HG03469 (cell line): ENCODE measurements around the gene MYPOP.

Source experiments
- ATAC-seq: cut with Tn5 transposase; IDR thresholded peaks from one replicate; pipeline ENCODE4 v1.9.1; 2021; ENCODE audit warnings: mild to moderate bottlenecking, moderate library complexity, moderate number of reproducible peaks; ENCODE audit not compliant: unreplicated experiment

MYPOP gene

GRCh38 chr19:45865269-45865948, 37.0 kb downstream of the MYPOP start:
- ATAC-seq = no peak

GRCh38 chr19:45864629-45865082, 37.8 kb downstream of the MYPOP start:
- no peak for ATAC-seq

GRCh38 chr19:45863840-45864628, 38.4 kb downstream of the MYPOP start, which contains the start of gene FOXA3:
Gene FOXA3 (plus strand): TSS chr19:45864326. CDS start chr19:45864457, 131 bp downstream.
- no peak for ATAC-seq

GRCh38 chr19:45863335-45863839, 39.0 kb downstream of the MYPOP start:
- ATAC-seq = no peak

GRCh38 chr19:45862564-45863334, 39.7 kb downstream of the MYPOP start, which contains the start of gene SYMPK:
Gene SYMPK (minus strand): TSS chr19:45863147. CDS start chr19:45854495, 8,652 bp downstream.
- ATAC-seq = peak; percentile 64

GRCh38 chr19:45862271-45862563, 40.2 kb downstream of the MYPOP start:
- no peak for ATAC-seq

GRCh38 chr19:45860359-45861259, 41.8 kb downstream of the MYPOP start:
- no peak for ATAC-seq

- no peak for ATAC-seq
These were observed 48.1 kb downstream of the MYPOP start for GRCh38 chr19:45854167-45854778.

GRCh38 chr19:45852983-45853382, 49.4 kb downstream of the MYPOP start:
- ATAC-seq = no peak

- ATAC-seq = no peak
These were observed 50.2 kb downstream of the MYPOP start for GRCh38 chr19:45852145-45852750.

GRCh38 chr19:45848922-45849321, 53.5 kb downstream of the MYPOP start:
- ATAC-seq = no peak

GRCh38 chr19:45847663-45848062, 54.8 kb downstream of the MYPOP start:
- no peak for ATAC-seq

- ATAC-seq = no peak
These were observed 60.2 kb downstream of the MYPOP start for GRCh38 chr19:45842198-45842597.
